PC-3 (cell line): ENCODE data around the gene MAST4. TPM values are rescaled to one million over a fixed set of nuclear protein-coding genes. Genes with fewer than 3 reads are reported as not detected.

Source experiments
- ATAC-seq: fragments of 200-7000 bp; cut with Tn5 transposase; 2 replicates; pipeline ENCODE4 v1.9.1; 2020; ENCODE audit warnings: mild to moderate bottlenecking, moderate library complexity
- BruUV-seq: library from RNA; stranded (reverse); fragments of 400-500 nt; replicated peaks from 2 replicates; lab custom pipeline; 2021; lab: Mats Ljungman, UMichigan
- CTCF ChIA-PET: fragments of 300-600 bp; sonication (Branson Sonifier 250); formaldehyde crosslinking; loops from one replicate; lab custom pipeline; 2022; ENCODE audit warnings: antibody characterized with exemption; lab: Charles Lee
- POLR2A ChIA-PET: fragments of 300-600 bp; sonication (Branson Sonifier 250); formaldehyde crosslinking; loops from one replicate; lab custom pipeline; 2022; ENCODE audit warnings: antibody characterized with exemption; ENCODE audit not compliant: unreplicated experiment; lab: Charles Lee
- DNase-seq: peaks from one replicate; pipeline ENCODE4 v3.0.0-alpha.2; 2015
- H2AFZ ChIP-seq: fragments of 300-600 bp; sonication (generic); 2 replicates; pipeline ENCODE4 v1.6.0; 2016; ENCODE audit warnings: antibody characterized with exemption, low read length
- H3F3A ChIP-seq: fragments of 300-600 bp; sonication (generic); one replicate; pipeline ENCODE4 v1.6.0; 2017; ENCODE audit warnings: antibody characterized with exemption, low read length, control low read depth, mild to moderate bottlenecking; ENCODE audit not compliant: unreplicated experiment
- H3K27ac ChIP-seq: fragments of 300-600 bp; sonication (generic); 2 replicates; pipeline ENCODE4 v1.5.1; 2016; ENCODE audit warnings: mild to moderate bottlenecking, low read length
- H3K27me3 ChIP-seq: fragments of 300-600 bp; sonication (generic); 2 replicates; pipeline ENCODE4 v1.6.1; 2016; ENCODE audit warnings: low read length, mixed read lengths
- H3K36me3 ChIP-seq: fragments of 300-600 bp; sonication (generic); 2 replicates; pipeline ENCODE4 v1.6.1; 2016; ENCODE audit warnings: low read depth, mixed run types, low read length, mixed read lengths
- H3K4me1 ChIP-seq: fragments of 300-600 bp; sonication (generic); 2 replicates; pipeline ENCODE4 v1.5.1; 2016; ENCODE audit warnings: low read length; ENCODE audit not compliant: insufficient read depth
- H3K4me2 ChIP-seq: fragments of 300-600 bp; sonication (generic); 2 replicates; pipeline ENCODE4 v1.6.0; 2016; ENCODE audit warnings: low read length
- H3K4me3 ChIP-seq: fragments of 300-600 bp; sonication (generic); 2 replicates; pipeline ENCODE4 v1.5.1; 2016; ENCODE audit warnings: mild to moderate bottlenecking, low read length, mixed read lengths
- H3K79me2 ChIP-seq: fragments of 300-600 bp; sonication (generic); 2 replicates; pipeline ENCODE4 v1.6.1; 2017; ENCODE audit warnings: low read length, mixed read lengths
- H3K9ac ChIP-seq: fragments of 300-600 bp; sonication (generic); 2 replicates; pipeline ENCODE4 v1.6.0; 2016; ENCODE audit warnings: mild to moderate bottlenecking, low read length
- H3K9me2 ChIP-seq: fragments of 300-600 bp; sonication (generic); replicated peaks from 2 replicates; pipeline ENCODE4 v1.6.1; 2016; ENCODE audit warnings: mixed run types, low read length, mixed read lengths
- H3K9me3 ChIP-seq: fragments of 300-600 bp; sonication (generic); 2 replicates; pipeline ENCODE4 v1.6.1; 2016; ENCODE audit warnings: low read length, mixed read lengths
- H4K20me1 ChIP-seq: fragments of 300-600 bp; sonication (generic); 2 replicates; pipeline ENCODE4 v1.6.1; 2016; ENCODE audit warnings: low read length, mixed read lengths
- EZH2 ChIP-seq: fragments of 300-600 bp; sonication (generic); IDR thresholded peaks from one replicate; pipeline ENCODE4 v1.6.1; 2017; ENCODE audit warnings: antibody characterized with exemption, mild to moderate bottlenecking, low read length; ENCODE audit not compliant: unreplicated experiment
- EZH2phosphoT487 ChIP-seq: fragments of 300-600 bp; sonication (generic); IDR thresholded peaks from 2 replicates; pipeline ENCODE4 v1.6.1; 2018; ENCODE audit warnings: mild to moderate bottlenecking, antibody characterized with exemption, low read length, borderline replicate concordance
- intact Hi-C: fragments of 100-400 bp; cut with micrococcal nuclease; formaldehyde crosslinking; loops from 2 replicates; pipeline ENCODE4 v1.9.0; 2023
- total RNA-seq: library from RNA; depleted of rRNA; stranded (reverse); fragments of >200 nt; gene quantifications from 2 replicates; pipeline ENCODE4 v1.2.3, GENCODE V29; 2014
- TF ChIP-seq, protein P1 (sequence below): fragments of 300-600 bp; sonication (generic); conservative IDR thresholded peaks from 2 replicates; pipeline ENCODE4 v1.5.1; 2017; ENCODE audit warnings: antibody characterized with exemption, low read depth, mild to moderate bottlenecking, low read length

Gene MAST4
- total RNA-seq, 1 experiment from 2014 or later, result 7.9 TPM

DNA sequence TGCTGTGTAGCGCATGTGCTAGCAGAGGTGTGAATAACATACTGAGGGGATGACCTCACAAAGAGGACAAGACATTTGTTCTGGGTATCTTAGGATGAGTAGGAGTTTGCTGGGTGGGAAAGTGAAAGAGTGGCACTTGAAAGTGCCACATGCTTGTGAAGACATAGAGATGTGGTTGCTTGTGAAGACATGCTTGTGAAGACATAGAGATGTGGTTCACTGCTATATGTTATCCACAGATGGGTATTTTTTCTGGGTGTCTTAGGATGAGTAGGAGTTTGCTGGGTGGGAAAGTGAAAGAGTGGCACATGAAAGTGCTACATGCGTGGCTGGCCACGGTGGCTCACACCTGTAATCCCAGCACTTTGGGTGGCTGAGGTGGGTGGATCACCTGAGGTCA, 63.6 kb downstream of the MAST4 start:
- Histone ChIP-seq H3K27ac (no peak overlapping the region), H3K79me2 (no peaks in the 10 kb centered on the region), H3K9me2 (no peaks in the 10 kb centered on the region), H3F3A (no peaks in the 10 kb centered on the region), H3K27me3 (no peaks in the 10 kb centered on the region), H4K20me1 (no peaks in the 10 kb centered on the region), H3K4me3 (no peak overlapping the region), H3K36me3 (no peaks in the 10 kb centered on the region), H3K4me1 (no peaks in the 10 kb centered on the region), H3K9ac (no peak overlapping the region), H3K4me2 (no peak overlapping the region), H2AFZ (no peak overlapping the region), H3K9me3 (no peaks in the 10 kb centered on the region)
- TF ChIP-seq, protein P1, sequence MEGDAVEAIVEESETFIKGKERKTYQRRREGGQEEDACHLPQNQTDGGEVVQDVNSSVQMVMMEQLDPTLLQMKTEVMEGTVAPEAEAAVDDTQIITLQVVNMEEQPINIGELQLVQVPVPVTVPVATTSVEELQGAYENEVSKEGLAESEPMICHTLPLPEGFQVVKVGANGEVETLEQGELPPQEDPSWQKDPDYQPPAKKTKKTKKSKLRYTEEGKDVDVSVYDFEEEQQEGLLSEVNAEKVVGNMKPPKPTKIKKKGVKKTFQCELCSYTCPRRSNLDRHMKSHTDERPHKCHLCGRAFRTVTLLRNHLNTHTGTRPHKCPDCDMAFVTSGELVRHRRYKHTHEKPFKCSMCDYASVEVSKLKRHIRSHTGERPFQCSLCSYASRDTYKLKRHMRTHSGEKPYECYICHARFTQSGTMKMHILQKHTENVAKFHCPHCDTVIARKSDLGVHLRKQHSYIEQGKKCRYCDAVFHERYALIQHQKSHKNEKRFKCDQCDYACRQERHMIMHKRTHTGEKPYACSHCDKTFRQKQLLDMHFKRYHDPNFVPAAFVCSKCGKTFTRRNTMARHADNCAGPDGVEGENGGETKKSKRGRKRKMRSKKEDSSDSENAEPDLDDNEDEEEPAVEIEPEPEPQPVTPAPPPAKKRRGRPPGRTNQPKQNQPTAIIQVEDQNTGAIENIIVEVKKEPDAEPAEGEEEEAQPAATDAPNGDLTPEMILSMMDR, result no peak
- TF ChIP-seq EZH2phosphoT487 (no peak), EZH2 (no peak)
- POLR2A ChIA-PET, result no interaction called here
- intact Hi-C loops, result no loop called here
- no TSS peak for BruUV-seq
- no peak for ATAC-seq
- CTCF ChIA-PET, result no interaction called here
- DNase-seq, result no peak

DNA sequence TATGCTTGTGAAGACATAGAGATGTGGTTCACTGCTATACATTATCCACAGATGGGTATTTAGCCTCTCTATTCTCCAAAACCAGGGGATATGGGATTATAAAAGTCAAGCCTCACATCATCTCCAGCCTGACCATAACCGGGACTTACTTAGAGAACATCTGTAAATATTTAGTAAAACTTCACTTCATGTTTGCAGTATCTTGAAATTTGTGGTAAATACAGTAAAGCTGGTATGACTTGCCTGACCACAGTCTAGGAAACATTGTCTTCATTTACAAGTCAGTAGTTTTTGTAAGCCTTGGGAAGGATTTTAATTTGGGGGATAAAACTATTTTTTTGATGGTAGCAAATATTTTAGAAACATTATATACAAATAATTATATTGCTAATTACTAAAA, 64.2 kb downstream of the MAST4 start:
- Histone ChIP-seq H3K9me2 (no peaks in the 10 kb centered on the region), H3K4me1 (no peaks in the 10 kb centered on the region), H3K36me3 (no peaks in the 10 kb centered on the region), H3K9me3 (no peaks in the 10 kb centered on the region), H3K79me2 (no peaks in the 10 kb centered on the region), H3F3A (no peaks in the 10 kb centered on the region), H2AFZ (no peak overlapping the region), H3K4me2 (no peak overlapping the region), H3K9ac (no peak overlapping the region), H3K4me3 (no peak overlapping the region), H3K27me3 (no peaks in the 10 kb centered on the region), H4K20me1 (no peaks in the 10 kb centered on the region), H3K27ac (no peak overlapping the region)
- ChIA-PET CTCF (no interaction called here), POLR2A (no interaction called here)
- no peak for ATAC-seq
- intact Hi-C loops, result no loop called here
- no TSS peak for BruUV-seq
- TF ChIP-seq EZH2 (no peak), EZH2phosphoT487 (no peak)
- TF ChIP-seq, protein P1, result no peak
- no peak for DNase-seq

DNA sequence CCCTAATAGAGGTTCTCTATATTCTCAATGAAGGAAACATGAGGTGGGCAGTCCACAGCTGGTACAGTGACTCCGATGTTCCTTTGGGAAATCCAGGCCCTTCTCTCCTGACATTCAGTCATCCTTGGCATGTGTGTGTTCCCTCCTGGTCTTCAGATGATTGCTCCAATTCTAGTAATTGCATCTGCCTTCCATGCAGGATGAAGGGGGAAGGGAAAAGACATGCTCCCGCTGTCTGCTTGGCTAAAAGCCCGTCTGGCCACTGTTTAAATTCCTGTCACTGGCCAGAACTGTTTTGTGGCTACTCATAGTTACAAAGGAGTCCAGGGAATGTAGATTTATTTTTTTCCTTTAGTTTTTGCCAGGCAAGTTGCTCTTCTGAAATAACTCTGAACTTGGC, 65.0 kb downstream of the MAST4 start:
- ChIA-PET CTCF (no interaction called here), POLR2A (no interaction called here)
- no peaks in the 10 kb centered on the region for H3K36me3 ChIP-seq
- H3K79me2 ChIP-seq, result no peaks in the 10 kb centered on the region
- H3K27ac ChIP-seq, result no peak overlapping the region
- H3K9ac ChIP-seq, result no peak overlapping the region
- no peak overlapping the region for H3K4me3 ChIP-seq
- no TSS peak for BruUV-seq
- no peak for DNase-seq
- TF ChIP-seq EZH2, result no peak
- TF ChIP-seq EZH2phosphoT487, result no peak
- TF ChIP-seq, protein P1, result no peak
- no peaks in the 10 kb centered on the region for H3K4me1 ChIP-seq
- no peaks in the 10 kb centered on the region for H4K20me1 ChIP-seq
- no peak for ATAC-seq
- H3F3A ChIP-seq, result no peaks in the 10 kb centered on the region
- H3K9me3 ChIP-seq, result no peaks in the 10 kb centered on the region
- H3K9me2 ChIP-seq, result no peaks in the 10 kb centered on the region
- H2AFZ ChIP-seq, result no peak overlapping the region
- intact Hi-C loops, result no loop called here
- H3K4me2 ChIP-seq, result no peak overlapping the region
- no peaks in the 10 kb centered on the region for H3K27me3 ChIP-seq
